HCT116 (cell line): ENCODE data around the gene RANBP6. TPM values are rescaled to one million over a fixed set of nuclear protein-coding genes. Genes with fewer than 3 reads are reported as not detected.

ENCODE experiments used
- ATAC-seq: fragments of 200-7000 bp; cut with Tn5 transposase; 2 replicates; pipeline ENCODE4 v1.9.1; 2020; ENCODE audit warnings: mild to moderate bottlenecking, moderate library complexity
- BruUV-seq: library from RNA; stranded (reverse); fragments of 400-500 nt; replicated peaks from 2 replicates; lab custom pipeline; 2021; lab: Mats Ljungman, UMichigan
- CTCF ChIA-PET: fragments of 300-600 bp; sonication (Branson Sonifier 250); formaldehyde crosslinking; loops from one replicate; lab custom pipeline; 2021; ENCODE audit warnings: antibody characterized with exemption; lab: Charles Lee
- POLR2A ChIA-PET: fragments of 300-600, 350-600 bp; sonication (Branson Sonifier 250); formaldehyde crosslinking; loops from one replicate; lab custom pipeline; 2021; ENCODE audit warnings: antibody characterized with exemption; lab: Charles Lee
- RAD21 ChIA-PET, 2 experiments: fragments of 300-600 bp; sonication (Branson Sonifier 250); formaldehyde crosslinking; loops; one replicate each; lab custom pipeline; 2023; ENCODE audit warnings: low total read pairs in 2 of 2; ENCODE audit not compliant: uncharacterized antibody in 2 of 2, unreplicated experiment in 2 of 2, low non-redundant PET in 1 of 2; lab: Charles Lee
- DNase-seq: peaks from one replicate; pipeline ENCODE4 v3.0.0-alpha.2; 2010; ENCODE audit warnings: low read depth, low spot score
- H2AFZ ChIP-seq: fragments of 200-600 bp; shearing (Covaris generic), sonication (generic); 2 replicates; pipeline ENCODE4 v1.6.1; 2017; ENCODE audit warnings: low read depth, mixed run types, mixed read lengths, antibody characterized with exemption, low read length; ENCODE audit not compliant: poor library complexity, severe bottlenecking
- H3K27ac ChIP-seq: 2 replicates; pipeline ENCODE4 v1.5.1; 2012; ENCODE audit warnings: low read depth, low read length
- H3K27me3 ChIP-seq: fragments of 200-600 bp; sonication (generic); 2 replicates; pipeline ENCODE4 v1.6.1; 2016; ENCODE audit warnings: mixed run types, low read length, mixed read lengths; ENCODE audit not compliant: insufficient read depth
- H3K36me3 ChIP-seq, 2 experiments: fragments of 200-500 bp in 1 of 2; fragments of 200-600 bp in 1 of 2; sonication (Bioruptor generic) in 1 of 2; sonication (generic) in 1 of 2; 2 replicates each; pipeline versions ENCODE4 v1.5.1 to v1.6.1; 2014 to 2016; ENCODE audit warnings: low read length in 2 of 2, inconsistent platforms in 1 of 2, mixed read lengths in 1 of 2, mixed run types in 1 of 2; ENCODE audit not compliant: insufficient read depth in 2 of 2, control insufficient read depth in 1 of 2
- H3K4me1 ChIP-seq, 2 experiments: fragments of 200-600 bp in 1 of 2; sonication (generic) in 1 of 2; 2 replicates each; pipeline versions ENCODE4 v1.5.1 to v1.6.1; 2012 to 2017; ENCODE audit warnings: low read length in 2 of 2, inconsistent platforms in 1 of 2, mild to moderate bottlenecking in 1 of 2, mixed read lengths in 1 of 2, mixed run types in 1 of 2, moderate library complexity in 1 of 2; ENCODE audit not compliant: insufficient read depth in 2 of 2, control insufficient read depth in 1 of 2
- H3K4me2 ChIP-seq: fragments of 200-600 bp; sonication (generic); 2 replicates; pipeline ENCODE4 v1.6.1; 2017; ENCODE audit warnings: mixed run types, low read length, mixed read lengths
- H3K4me3 ChIP-seq, 2 experiments: fragments of 200-600 bp in 1 of 2; sonication (generic) in 1 of 2; replicated peaks in 1 of 2; 2 replicates each; pipeline ENCODE4 v1.5.1; 2011 to 2016; ENCODE audit warnings: low read length in 2 of 2, control low read depth in 1 of 2, low read depth in 1 of 2, mild to moderate bottlenecking in 1 of 2, mixed read lengths in 1 of 2, mixed run types in 1 of 2
- H3K79me2 ChIP-seq: fragments of 200-600 bp; sonication (generic); 2 replicates; pipeline ENCODE4 v1.6.1; 2017; ENCODE audit warnings: mild to moderate bottlenecking, mixed run types, low read length, moderate library complexity, mixed read lengths; ENCODE audit not compliant: insufficient read depth
- H3K9ac ChIP-seq: fragments of 200-600 bp; sonication (generic); 2 replicates; pipeline ENCODE4 v1.6.1; 2016; ENCODE audit warnings: low read length, mixed read lengths
- H3K9me2 ChIP-seq: fragments of 200-600 bp; sonication (generic), shearing (Covaris generic); 2 replicates; pipeline ENCODE4 v1.6.1; 2017; ENCODE audit warnings: mixed run types, mild to moderate bottlenecking, moderate library complexity; ENCODE audit not compliant: insufficient read depth
- H3K9me3 ChIP-seq, 2 experiments: fragments of 200-500 bp in 1 of 2; fragments of 200-600 bp in 1 of 2; sonication (Bioruptor generic) in 1 of 2; sonication (generic) in 1 of 2; 2 replicates each; pipeline ENCODE4 v1.6.1; 2014 to 2017; ENCODE audit warnings: low read length in 2 of 2, mixed read lengths in 2 of 2, inconsistent platforms in 1 of 2, low read depth in 1 of 2, mild to moderate bottlenecking in 1 of 2, mixed run types in 1 of 2, moderate library complexity in 1 of 2; ENCODE audit not compliant: control insufficient read depth in 1 of 2, insufficient read depth in 1 of 2
- H4K20me1 ChIP-seq: fragments of 200-600 bp; sonication (generic), shearing (Covaris generic); 2 replicates; pipeline ENCODE4 v1.6.1; 2017; ENCODE audit warnings: mixed run types, mild to moderate bottlenecking, moderate library complexity; ENCODE audit not compliant: insufficient read depth
- ATF3 ChIP-seq: IDR thresholded peaks from 2 replicates; pipeline ENCODE4 v1.6.1; 2012
- CEBPB ChIP-seq: IDR thresholded peaks from 2 replicates; pipeline ENCODE4 v1.6.1; 2012; ENCODE audit warnings: low read depth
- CTCF ChIP-seq, 3 experiments: fragments of 200-600 bp in 1 of 3; sonication (generic) in 1 of 3; IDR thresholded peaks in 2 of 3; conservative IDR thresholded peaks in 1 of 3; 2 replicates each; pipeline ENCODE4 v1.5.1; 2012 to 2017; ENCODE audit warnings: low read depth in 2 of 3, low read length in 2 of 3, antibody characterized with exemption in 1 of 3, borderline replicate concordance in 1 of 3, control low read depth in 1 of 3, mild to moderate bottlenecking in 1 of 3, mixed read lengths in 1 of 3, mixed run types in 1 of 3, moderate library complexity in 1 of 3; ENCODE audit not compliant: insufficient read depth in 1 of 3
- ELF1 ChIP-seq: IDR thresholded peaks from 2 replicates; pipeline ENCODE4 v1.6.1; 2012; ENCODE audit warnings: low read depth, borderline replicate concordance
- EZH2 ChIP-seq: fragments of 200-600 bp; sonication (generic); IDR thresholded peaks from 2 replicates; pipeline ENCODE4 v1.6.1; 2017; ENCODE audit warnings: antibody characterized with exemption, mixed run types
- EZH2phosphoT487 ChIP-seq: fragments of 200-600 bp; IDR thresholded peaks from 2 replicates; pipeline ENCODE4 v1.6.1; 2018; ENCODE audit warnings: antibody characterized with exemption, borderline replicate concordance
- FOSL1 ChIP-seq: IDR thresholded peaks from 2 replicates; pipeline ENCODE4 v1.6.1; 2012; ENCODE audit warnings: low read depth
- JUND ChIP-seq: IDR thresholded peaks from 2 replicates; pipeline ENCODE4 v1.6.1; 2012
- POLR2AphosphoS5 ChIP-seq: IDR thresholded peaks from 2 replicates; pipeline ENCODE4 v1.6.1; 2011; ENCODE audit warnings: mild to moderate bottlenecking, low read depth, low read length, moderate library complexity
- RAD21 ChIP-seq: IDR thresholded peaks from 2 replicates; pipeline ENCODE4 v1.6.1; 2012; ENCODE audit warnings: low read depth, mild to moderate bottlenecking
- REST ChIP-seq: IDR thresholded peaks from 2 replicates; pipeline ENCODE4 v1.6.1; 2012; ENCODE audit warnings: low read depth
- SIN3A ChIP-seq: IDR thresholded peaks from 2 replicates; pipeline ENCODE4 v1.6.1; 2012; ENCODE audit warnings: low read depth
- SRF ChIP-seq: IDR thresholded peaks from 2 replicates; pipeline ENCODE4 v1.6.1; 2012; ENCODE audit warnings: low read depth
- TCF7L2 ChIP-seq: IDR thresholded peaks from 2 replicates; pipeline ENCODE4 v1.7.0; 2011; ENCODE audit warnings: borderline replicate concordance, inconsistent platforms; ENCODE audit not compliant: insufficient read depth, insufficient read length; ENCODE audit errors: extremely low read depth
- ZBTB33 ChIP-seq: IDR thresholded peaks from 2 replicates; pipeline ENCODE4 v1.6.1; 2011; ENCODE audit warnings: mild to moderate bottlenecking, low read length, moderate library complexity; ENCODE audit not compliant: insufficient replicate concordance; ENCODE audit errors: extremely low read depth
- ZFX ChIP-seq: fragments of 450-650 bp; IDR thresholded peaks from 2 replicates; pipeline ENCODE4 v1.6.1; 2017
- intact Hi-C: fragments of 100-400 bp; cut with micrococcal nuclease; formaldehyde crosslinking; loops from 2 replicates; pipeline ENCODE4 v1.10.0; 2022
- total RNA-seq: library from RNA; stranded (reverse); gene quantifications from one replicate; pipeline ENCODE4 v1.2.1, GENCODE V29; 2021; ENCODE audit not compliant: unreplicated experiment

RANBP6 gene
- total RNA-seq, 1 experiment from 2014 or later, result 12.7 TPM

GRCh38 chr9:5982317-5982716 is 33.1 kb downstream of the RANBP6 start:
- BruUV-seq, result no TSS peak
- H3K4me1 ChIP-seq, result peaks cover 0 to 6% of the 10 kb centered on the region in 2 experiments; a peak in 2 of 4 replicates
- H3K27ac ChIP-seq, result no peak overlapping the region
- ATAC-seq, result no peak
- H3K9ac ChIP-seq, result no peak overlapping the region
- RAD21 ChIA-PET, result no interaction called here
- no peak overlapping the region for H3K4me3 ChIP-seq
- intact Hi-C loops, result no loop called here
- TF ChIP-seq ZBTB33 (no peak), CEBPB (no peak), CTCF (IDR thresholded peaks at IDR 0.05 in 2 of 3, conservative IDR thresholded peaks at IDR 0.05 in 1 of 3; ENCODE audit: borderline replicate concordance in 1 of 3, insufficient read depth in 1 of 3, low read depth in 2 of 3, low read length in 2 of 3) (no peak), SRF (no peak), REST (no peak), EZH2 (no peak), ELF1 (no peak), JUND (no peak), TCF7L2 (no peak), ATF3 (no peak), RAD21 (no peak), POLR2AphosphoS5 (no peak), FOSL1 (no peak), ZFX (no peak), EZH2phosphoT487 (no peak), SIN3A (no peak)
- no peaks in the 10 kb centered on the region for H3K79me2 ChIP-seq
- no peaks in the 10 kb centered on the region for H3K9me2 ChIP-seq
- H3K36me3 ChIP-seq, result no peaks in the 10 kb centered on the region
- no peak overlapping the region for H3K4me2 ChIP-seq
- no peak overlapping the region for H2AFZ ChIP-seq
- no peak for DNase-seq
- H3K27me3 ChIP-seq, result no peaks in the 10 kb centered on the region
- no peaks in the 10 kb centered on the region for H4K20me1 ChIP-seq
- POLR2A ChIA-PET, result no interaction called here
- CTCF ChIA-PET, result no interaction called here
- no peaks in the 10 kb centered on the region for H3K9me3 ChIP-seq
